Uterus (tissue), 2 donors: ENCODE measurements around the gene POU2F3.

Experiments
- CTCF ChIP-seq, 4 experiments: fragments of 200-600 bp in 2 of 4; fragments of 450-650 bp in 2 of 4; sonication (generic) in 2 of 4; IDR thresholded peaks; one replicate each; pipeline ENCODE4 v1.5.1; 2016 to 2019; ENCODE audit warnings: antibody characterized with exemption in 4 of 4, mild to moderate bottlenecking in 2 of 4, moderate library complexity in 1 of 4
- POLR2A ChIP-seq, 2 donors: fragments of 450-650 bp; IDR thresholded peaks; one replicate each; pipeline ENCODE4 v1.6.1; 2016; ENCODE audit warnings: antibody characterized with exemption in 2 of 2, mild to moderate bottlenecking in 1 of 2, moderate library complexity in 1 of 2

GRCh38 chr11:120326228-120326627, 86.3 kb downstream of the POU2F3 start:
- TF ChIP-seq CTCF (IDR thresholded peaks at IDR 0.05) (no peak), POLR2A (IDR thresholded peaks at IDR 0.05) (no peak)
